ENCODE results near the gene CCL27. TPM values are rescaled to one million over a fixed set of nuclear protein-coding genes. Genes with fewer than 3 reads are reported as not detected.
A peak's percentile ranks its signal among the peaks of the same experiment; 100 is the strongest.

CCL27 gene
- total and polyA plus RNA-seq, 2 donors (not counting 1 experiment from before 2014, with no cell fraction given): not detected

- Histone ChIP-seq H3K4me2 (replicated peaks; ENCODE audit: low read depth, low read length, poor library complexity, severe bottlenecking) (peak within 1 kb of the TSS; percentile 80), H3K27ac (ENCODE audit: low read length in 2 of 2) (peak within 1 kb of the TSS; percentile 47 to 64), H4K20me1 (ENCODE audit: control insufficient read depth, insufficient read depth, low read length, poor library complexity, severe bottlenecking) (peaks cover 14% of the 10 kb centered on the region), H3K4me3 (ENCODE audit: control extremely low read depth in 1 of 5, extremely low read depth in 1 of 5, insufficient read depth in 1 of 5, low read depth in 2 of 5, low read length in 4 of 5) (peak within 1 kb of the TSS; percentile 79 to 98 (median 87)), H3K79me2 (ENCODE audit: control insufficient read depth, insufficient read depth, low read length) (peaks cover 19% of the 10 kb centered on the region), H3K9ac (ENCODE audit: low read length) (peak within 1 kb of the TSS; percentile 85), H3K36me3 (replicated peaks in 1 of 2; ENCODE audit: control extremely low read depth in 1 of 2, control insufficient read depth in 1 of 2, extremely low read depth in 1 of 2, insufficient read depth in 2 of 2, low read length in 1 of 2) (peaks cover 0 to 18% of the 10 kb centered on the region in 2 experiments), H3K4me1 (ENCODE audit: control insufficient read depth in 2 of 2, insufficient read depth in 2 of 2, low read length in 2 of 2) (peaks cover 16 to 17% of the 10 kb centered on the region in 2 donors), H3K9me3 (ENCODE audit: control extremely low read depth in 1 of 3, control insufficient read depth in 2 of 3, insufficient read depth in 1 of 3, low read length in 2 of 3) (no peaks in the 10 kb centered on the region), H3K27me3 (replicated peaks in 1 of 4; ENCODE audit: control extremely low read depth in 1 of 4, control insufficient read depth in 3 of 4, insufficient read depth in 4 of 4, low read length in 3 of 4) (no peaks in the 10 kb centered on the region), H2AFZ (ENCODE audit: insufficient read depth, low read depth, low read length, poor library complexity, severe bottlenecking) (peak within 1 kb of the TSS; percentile 90)
- peak; percentile 95 for DNase-seq
- H3K4me1 Mint-ChIP-seq: peaks cover 28% of the 10 kb centered on the region
- TF ChIP-seq EZH2 (IDR thresholded peaks at IDR 0.05; ENCODE audit: borderline replicate concordance, insufficient read depth, low read depth, low read length, poor library complexity, severe bottlenecking): no peak
- TF ChIP-seq, protein P1, sequence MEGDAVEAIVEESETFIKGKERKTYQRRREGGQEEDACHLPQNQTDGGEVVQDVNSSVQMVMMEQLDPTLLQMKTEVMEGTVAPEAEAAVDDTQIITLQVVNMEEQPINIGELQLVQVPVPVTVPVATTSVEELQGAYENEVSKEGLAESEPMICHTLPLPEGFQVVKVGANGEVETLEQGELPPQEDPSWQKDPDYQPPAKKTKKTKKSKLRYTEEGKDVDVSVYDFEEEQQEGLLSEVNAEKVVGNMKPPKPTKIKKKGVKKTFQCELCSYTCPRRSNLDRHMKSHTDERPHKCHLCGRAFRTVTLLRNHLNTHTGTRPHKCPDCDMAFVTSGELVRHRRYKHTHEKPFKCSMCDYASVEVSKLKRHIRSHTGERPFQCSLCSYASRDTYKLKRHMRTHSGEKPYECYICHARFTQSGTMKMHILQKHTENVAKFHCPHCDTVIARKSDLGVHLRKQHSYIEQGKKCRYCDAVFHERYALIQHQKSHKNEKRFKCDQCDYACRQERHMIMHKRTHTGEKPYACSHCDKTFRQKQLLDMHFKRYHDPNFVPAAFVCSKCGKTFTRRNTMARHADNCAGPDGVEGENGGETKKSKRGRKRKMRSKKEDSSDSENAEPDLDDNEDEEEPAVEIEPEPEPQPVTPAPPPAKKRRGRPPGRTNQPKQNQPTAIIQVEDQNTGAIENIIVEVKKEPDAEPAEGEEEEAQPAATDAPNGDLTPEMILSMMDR (IDR thresholded peaks at IDR 0.05): peak; percentile 62
- no peaks in the 10 kb centered on the region for H3K9me3 Mint-ChIP-seq (ENCODE audit: insufficient read depth)
- ATAC-seq (ENCODE audit: low read depth): peak; percentile 97
- no peaks in the 10 kb centered on the region for H3K27me3 Mint-ChIP-seq
- 4% methylated on average over 42 of the region's 43 CpGs for WGBS (ENCODE audit: insufficient coverage)
- ChIA-PET POLR2A (interaction anchor here (1.2 to 2.8 kb wide), 6 partner anchors 9 to 34 kb away, joined by 3 to 31 read pairs (median 4); partner anchors contain the start of genes DCTN3, RPP25L and SIGMAR1), CTCF (interaction anchor here (0.9 to 3.3 kb wide), 11 partner anchors 9 to 243 kb away, joined by 3 to 36 read pairs (median 10); partner anchors contain the start of genes CCL27, DCTN3 and SIGMAR1)
- H3K27ac Mint-ChIP-seq: peak within 1 kb of the TSS; percentile 94
- intact Hi-C loops (cut with micrococcal nuclease): loop anchor here (1.0 kb wide), 3 partner anchors 9 to 56 kb away; partner anchors contain the start of gene SIGMAR1
- H3K4me3 Mint-ChIP-seq: peak within 1 kb of the TSS; percentile 97
These were observed 16.0 kb downstream of the CCL27 start, which contains the start of gene GALT for GRCh38 chr9:34646211-34647083. Gene GALT, plus strand, starts transcription at chr9:34646675. Its CDS starts 30 bp downstream, at chr9:34646705.

Measured in B cell (primary cell).